Body of pancreas (tissue), 4 donors: ENCODE data around the gene NGEF. TPM values are rescaled to one million over a fixed set of nuclear protein-coding genes. Genes with fewer than 3 reads are reported as not detected.

Experiments
- ATAC-seq: fragments of 150-250 bp; one replicate; pipeline ENCODE4 v1.9.1; 2016
- DNase-seq, 4 donors: peaks; one replicate each; pipeline ENCODE4 v3.0.0-alpha.2; 2019
- H3K27ac ChIP-seq, 4 donors: fragments of 200-600 bp; sonication (generic); 1 replicate in 3 of 4; 2 replicates in 1 of 4; pipeline versions ENCODE4 v1.5.1 to v1.6.1; 2016 to 2019; ENCODE audit warnings: mild to moderate bottlenecking in 1 of 4, mixed read lengths in 1 of 4, moderate library complexity in 1 of 4
- H3K27me3 ChIP-seq, 2 donors: fragments of 200-600 bp; sonication (generic); one replicate each; pipeline ENCODE4 v1.6.0; 2016; ENCODE audit warnings: mild to moderate bottlenecking in 1 of 2
- H3K36me3 ChIP-seq, 2 donors: fragments of 200-600 bp; sonication (generic); replicated peaks in 1 of 2; 2 replicates each; pipeline ENCODE4 v1.5.1; 2016; ENCODE audit warnings: low read depth in 2 of 2; ENCODE audit not compliant: insufficient read depth in 1 of 2
- H3K4me1 ChIP-seq: fragments of 200-600 bp; sonication (generic); one replicate; pipeline ENCODE4 v1.6.0; 2016
- H3K4me3 ChIP-seq, 2 donors: fragments of 200-600 bp; sonication (generic); 1 replicate in 1 of 2; 2 replicates in 1 of 2; pipeline ENCODE4 v1.5.1; 2016 to 2019
- H3K9me3 ChIP-seq, 3 donors: fragments of 200-600 bp; sonication (generic); 1 replicate in 2 of 3; 2 replicates in 1 of 3; pipeline ENCODE4 v1.5.1; 2016
- POLR2A ChIP-seq, 3 donors: fragments of 450-650 bp; IDR thresholded peaks; one replicate each; pipeline ENCODE4 v1.6.1; 2016; ENCODE audit warnings: antibody characterized with exemption in 3 of 3, mild to moderate bottlenecking in 2 of 3
- WGBS, 2 donors: methylation state at CpG; one replicate each; pipeline ENCODE4 v1.1.5; 2017; 5-methylcytosine and 5-hydroxymethylcytosine counted together
- intact Hi-C: fragments of 100-400 bp; cut with DNase I; formaldehyde crosslinking; loops from one replicate; pipeline ENCODE4 v1.15.1; 2023
- total RNA-seq, 2 donors: library from RNA; depleted of rRNA; stranded (reverse); fragments of >200 nt; gene quantifications; one replicate each; pipeline ENCODE4 v1.1.0, GENCODE V29; 2016
- TF ChIP-seq, protein P1 (sequence below), 7 experiments: fragments of 450-650 bp in 4 of 7; fragments of 200-600 bp in 3 of 7; sonication (generic) in 3 of 7; IDR thresholded peaks; one replicate each; pipeline ENCODE4 v1.5.1; 2016 to 2019; ENCODE audit warnings: antibody characterized with exemption in 7 of 7

The NGEF gene
- total RNA-seq, 2 donors from 2014 or later = 4.9 to 7.0 TPM

DNA sequence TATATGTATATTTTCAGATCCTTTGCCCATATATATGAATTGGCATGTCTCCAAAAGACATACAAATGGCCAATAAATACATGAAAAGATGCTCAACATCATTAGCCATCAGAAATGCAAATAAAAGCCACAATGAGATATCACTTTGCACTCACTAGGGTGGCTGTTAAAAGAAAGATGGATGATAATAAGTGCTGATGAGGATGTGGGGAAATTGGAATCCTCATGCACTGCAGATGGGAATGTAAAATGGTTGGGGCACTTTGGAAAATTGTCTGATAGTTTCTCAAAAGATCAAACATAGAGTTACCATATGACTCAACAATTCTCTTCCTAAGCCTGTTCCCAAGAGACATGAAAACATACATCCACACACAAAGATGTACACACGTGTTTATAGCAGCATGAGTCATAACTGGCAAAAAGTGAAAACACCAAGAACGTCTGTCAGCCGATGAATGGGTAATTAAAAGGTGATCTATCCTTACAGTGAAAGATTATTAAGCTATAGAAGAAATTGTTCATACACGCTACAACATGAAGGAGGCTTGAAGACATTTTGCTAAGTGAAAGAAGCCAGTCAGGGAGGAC lies 19.7 kb downstream of the NGEF start:
- no peak for ATAC-seq
- 82 to 87% methylated on average over 4 of the region's 4 CpGs for WGBS, 2 donors
- no peaks in the 10 kb centered on the region for H3K4me1 ChIP-seq
- no peak for DNase-seq
- H3K27me3 ChIP-seq = no peaks in the 10 kb centered on the region
- no peaks in the 10 kb centered on the region for H3K36me3 ChIP-seq
- H3K9me3 ChIP-seq = no peaks in the 10 kb centered on the region
- intact Hi-C loops = no loop called here
- TF ChIP-seq, protein P1, sequence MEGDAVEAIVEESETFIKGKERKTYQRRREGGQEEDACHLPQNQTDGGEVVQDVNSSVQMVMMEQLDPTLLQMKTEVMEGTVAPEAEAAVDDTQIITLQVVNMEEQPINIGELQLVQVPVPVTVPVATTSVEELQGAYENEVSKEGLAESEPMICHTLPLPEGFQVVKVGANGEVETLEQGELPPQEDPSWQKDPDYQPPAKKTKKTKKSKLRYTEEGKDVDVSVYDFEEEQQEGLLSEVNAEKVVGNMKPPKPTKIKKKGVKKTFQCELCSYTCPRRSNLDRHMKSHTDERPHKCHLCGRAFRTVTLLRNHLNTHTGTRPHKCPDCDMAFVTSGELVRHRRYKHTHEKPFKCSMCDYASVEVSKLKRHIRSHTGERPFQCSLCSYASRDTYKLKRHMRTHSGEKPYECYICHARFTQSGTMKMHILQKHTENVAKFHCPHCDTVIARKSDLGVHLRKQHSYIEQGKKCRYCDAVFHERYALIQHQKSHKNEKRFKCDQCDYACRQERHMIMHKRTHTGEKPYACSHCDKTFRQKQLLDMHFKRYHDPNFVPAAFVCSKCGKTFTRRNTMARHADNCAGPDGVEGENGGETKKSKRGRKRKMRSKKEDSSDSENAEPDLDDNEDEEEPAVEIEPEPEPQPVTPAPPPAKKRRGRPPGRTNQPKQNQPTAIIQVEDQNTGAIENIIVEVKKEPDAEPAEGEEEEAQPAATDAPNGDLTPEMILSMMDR (IDR thresholded peaks at IDR 0.05) = no peak
- TF ChIP-seq POLR2A (IDR thresholded peaks at IDR 0.05) = no peak
- H3K27ac ChIP-seq = no peak overlapping the region
- no peak overlapping the region for H3K4me3 ChIP-seq

DNA sequence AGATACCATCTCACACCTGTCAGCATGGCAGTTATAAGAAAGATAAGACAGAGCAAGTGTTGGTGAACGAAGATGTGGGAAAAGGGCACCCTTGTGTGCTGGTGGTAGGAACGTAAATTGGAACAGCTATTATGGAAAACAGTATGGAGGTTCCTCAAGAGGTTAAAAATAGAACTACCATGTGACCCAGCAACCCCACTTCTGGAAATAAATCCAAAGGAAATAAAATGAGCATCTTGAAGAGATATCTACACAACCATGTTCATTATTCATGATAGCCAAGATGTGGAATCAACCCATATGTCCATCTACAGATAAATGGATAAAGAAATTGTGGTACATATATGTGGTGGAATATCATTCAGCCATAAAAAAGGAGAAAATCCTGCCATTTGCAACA lies 26.9 kb downstream of the NGEF start:
- TF ChIP-seq, protein P1 (IDR thresholded peaks at IDR 0.05) = no peak
- TF ChIP-seq POLR2A (IDR thresholded peaks at IDR 0.05) = no peak
- Histone ChIP-seq H3K4me1 (no peaks in the 10 kb centered on the region), H3K27ac (no peak overlapping the region), H3K36me3 (no peaks in the 10 kb centered on the region), H3K27me3 (no peaks in the 10 kb centered on the region), H3K9me3 (no peaks in the 10 kb centered on the region), H3K4me3 (no peak overlapping the region)
- ATAC-seq = no peak
- intact Hi-C loops = no loop called here
- DNase-seq = no peak
- WGBS, 2 donors = 87 to 90% methylated on average over 2 of the region's 2 CpGs

DNA sequence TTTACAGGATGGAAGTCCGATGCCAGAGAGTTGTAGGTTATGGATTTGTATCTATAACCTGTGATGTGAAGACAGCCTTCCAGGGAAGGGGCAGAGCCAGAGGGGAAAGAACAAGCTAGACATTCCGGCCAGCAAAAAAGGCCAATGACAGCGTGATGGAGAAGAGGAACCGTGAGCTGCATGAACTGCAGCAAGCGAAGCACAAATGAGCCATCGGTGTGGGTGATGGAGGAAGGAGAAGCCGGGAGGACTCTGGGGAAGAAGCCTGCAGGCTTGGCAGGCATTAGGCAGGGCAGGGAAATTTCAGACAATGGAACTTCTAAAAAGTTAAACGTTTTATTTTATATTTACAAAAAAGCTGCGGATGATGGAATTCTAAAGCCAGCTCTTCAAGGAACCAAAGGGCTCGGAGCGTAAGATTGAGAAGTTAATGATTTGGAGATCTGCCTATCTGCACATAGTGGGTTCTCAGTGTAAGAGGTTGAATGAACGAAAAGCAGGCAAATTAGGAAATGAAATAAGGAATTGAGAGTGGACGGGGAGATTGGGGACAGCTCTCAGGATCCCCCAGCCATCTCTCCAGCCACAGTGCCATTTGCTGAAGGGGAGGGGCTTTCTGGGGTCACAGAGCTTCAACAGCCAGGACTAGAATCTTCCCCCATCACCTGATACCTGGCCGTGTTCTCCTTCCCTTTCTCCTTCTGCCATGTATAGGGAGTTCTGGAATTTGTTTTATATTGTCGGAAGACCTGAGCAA lies 28.4 kb downstream of the NGEF start:
- 80 to 83% methylated on average over 15 of the region's 15 CpGs for WGBS, 2 donors
- intact Hi-C loops = no loop called here
- TF ChIP-seq, protein P1 (IDR thresholded peaks at IDR 0.05) = no peak
- TF ChIP-seq POLR2A (IDR thresholded peaks at IDR 0.05) = no peak
- ATAC-seq (no peak), DNase-seq (no peak)
- Histone ChIP-seq H3K9me3 (no peaks in the 10 kb centered on the region), H3K4me1 (no peaks in the 10 kb centered on the region), H3K27ac (no peak overlapping the region), H3K36me3 (no peaks in the 10 kb centered on the region), H3K27me3 (no peaks in the 10 kb centered on the region), H3K4me3 (no peak overlapping the region)

DNA sequence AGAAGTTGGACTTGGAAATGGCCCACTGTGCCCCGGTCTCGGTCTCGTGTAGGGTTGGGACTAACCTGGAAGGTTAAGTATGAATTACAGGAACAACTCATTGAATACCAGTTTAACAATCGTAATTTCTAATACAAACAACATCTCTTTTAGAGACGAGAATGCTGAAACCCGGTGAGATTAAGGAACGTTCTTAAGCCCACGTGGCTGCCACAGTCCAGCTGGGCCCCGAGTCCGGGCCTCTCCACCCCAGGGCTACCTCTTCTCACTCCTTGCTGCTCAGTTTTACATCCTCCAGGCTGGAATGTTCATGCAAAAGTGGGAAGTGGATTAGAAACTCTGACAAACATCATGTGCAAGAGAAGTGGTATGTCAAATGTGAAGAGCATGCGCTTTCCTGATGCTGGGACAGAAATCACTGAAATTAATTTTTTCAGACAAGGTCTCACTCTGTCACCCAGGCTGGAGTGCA lies 29.4 kb downstream of the NGEF start:
- intact Hi-C loops = no loop called here
- WGBS, 2 donors = 84 to 87% methylated on average over 11 of the region's 11 CpGs
- ATAC-seq = no peak

More for the DNA sequence above, 29.4 kb downstream of the NGEF start:
- Histone ChIP-seq H3K4me3 (no peak overlapping the region), H3K27me3 (no peaks in the 10 kb centered on the region), H3K27ac (no peak overlapping the region), H3K36me3 (no peaks in the 10 kb centered on the region), H3K4me1 (no peaks in the 10 kb centered on the region), H3K9me3 (no peaks in the 10 kb centered on the region)
- no peak for TF ChIP-seq POLR2A (IDR thresholded peaks at IDR 0.05)
- TF ChIP-seq, protein P1 (IDR thresholded peaks at IDR 0.05) = no peak
- DNase-seq = no peak
